ENCODE data around the gene CDH4.

CDH4 gene

DNA sequence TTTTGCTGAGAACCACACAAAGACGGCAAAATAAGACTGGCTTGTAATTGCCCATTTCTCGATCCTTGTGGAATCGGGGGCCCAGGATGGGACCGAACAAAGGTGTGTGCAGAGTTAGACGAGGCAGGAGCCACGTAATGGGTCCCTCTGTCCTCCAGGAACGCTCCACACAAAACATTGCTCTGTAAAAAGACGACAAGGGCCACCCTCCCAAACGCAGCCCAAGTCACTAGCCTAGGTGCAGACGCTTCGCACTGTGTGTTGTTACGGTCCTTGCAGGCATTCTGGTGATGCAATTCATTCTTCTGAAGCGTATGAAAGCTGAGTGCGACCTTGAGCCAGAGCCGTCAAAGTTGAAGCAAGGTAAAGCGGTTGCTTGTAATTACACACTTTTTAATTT lies 450.2 kb downstream of the CDH4 start:
- DNase-seq = no peak

DNA sequence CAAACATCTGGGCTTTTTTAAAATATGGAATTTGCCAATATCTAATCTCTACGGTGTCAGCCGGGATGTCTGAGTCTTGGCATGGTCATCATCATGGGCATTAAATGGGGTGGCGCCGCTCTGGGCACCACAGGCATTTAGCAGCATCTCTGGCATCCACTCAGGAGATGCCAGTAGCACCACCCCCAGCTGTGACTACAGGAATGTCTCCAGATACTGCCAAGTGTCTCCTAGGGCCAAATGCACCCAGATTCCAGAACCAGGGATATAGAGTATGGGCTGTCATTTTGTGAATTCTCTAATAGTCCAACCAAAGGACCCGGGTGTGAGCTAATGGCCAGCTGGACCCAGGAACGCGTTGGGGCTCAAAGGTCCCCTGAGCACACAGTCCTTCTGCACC lies 452.6 kb downstream of the CDH4 start:
- DNase-seq = no peak

DNA sequence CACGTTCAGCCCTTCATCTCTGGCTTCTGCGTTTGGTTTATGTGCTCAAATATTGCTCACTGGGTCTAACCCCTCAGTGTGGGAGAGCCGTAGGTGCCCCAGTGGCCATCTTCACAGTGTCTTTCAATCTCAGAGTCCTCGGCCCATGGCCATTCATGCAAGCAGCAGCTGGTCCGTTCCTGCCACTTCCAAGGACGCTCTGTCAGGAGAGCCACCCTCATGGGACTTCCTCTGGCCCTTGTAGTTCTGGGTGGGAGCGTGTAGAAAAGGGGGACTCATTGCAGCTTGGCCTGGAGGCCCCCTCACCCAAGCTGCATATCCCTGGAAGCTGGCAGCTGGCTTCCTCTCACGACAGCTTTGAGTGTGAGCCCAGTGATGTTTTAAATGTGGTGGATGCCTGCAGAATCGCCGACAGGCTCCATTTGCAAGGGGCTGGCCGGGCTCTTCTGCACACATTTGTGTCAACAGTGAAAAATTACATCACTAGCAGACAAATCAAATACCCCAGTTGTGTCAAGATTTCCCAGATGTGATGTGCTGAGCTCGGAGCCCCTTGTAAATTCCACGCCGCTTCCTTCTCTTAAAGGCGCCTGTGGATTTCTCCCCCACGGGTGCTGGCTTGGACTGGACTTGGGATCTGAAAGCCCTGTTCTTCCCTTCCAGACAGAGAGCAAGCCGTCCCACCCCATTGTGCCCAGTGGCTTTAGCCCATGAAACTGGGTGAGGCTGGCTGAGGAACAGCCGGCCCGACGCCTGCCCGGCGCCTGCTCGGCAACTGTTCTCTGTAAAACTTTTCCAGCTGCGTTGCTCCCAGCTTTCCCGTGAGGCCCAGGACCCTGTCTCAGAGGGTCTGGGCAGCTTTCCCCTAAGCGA lies 453.6 kb downstream of the CDH4 start:
- DNase-seq = no peak

DNA sequence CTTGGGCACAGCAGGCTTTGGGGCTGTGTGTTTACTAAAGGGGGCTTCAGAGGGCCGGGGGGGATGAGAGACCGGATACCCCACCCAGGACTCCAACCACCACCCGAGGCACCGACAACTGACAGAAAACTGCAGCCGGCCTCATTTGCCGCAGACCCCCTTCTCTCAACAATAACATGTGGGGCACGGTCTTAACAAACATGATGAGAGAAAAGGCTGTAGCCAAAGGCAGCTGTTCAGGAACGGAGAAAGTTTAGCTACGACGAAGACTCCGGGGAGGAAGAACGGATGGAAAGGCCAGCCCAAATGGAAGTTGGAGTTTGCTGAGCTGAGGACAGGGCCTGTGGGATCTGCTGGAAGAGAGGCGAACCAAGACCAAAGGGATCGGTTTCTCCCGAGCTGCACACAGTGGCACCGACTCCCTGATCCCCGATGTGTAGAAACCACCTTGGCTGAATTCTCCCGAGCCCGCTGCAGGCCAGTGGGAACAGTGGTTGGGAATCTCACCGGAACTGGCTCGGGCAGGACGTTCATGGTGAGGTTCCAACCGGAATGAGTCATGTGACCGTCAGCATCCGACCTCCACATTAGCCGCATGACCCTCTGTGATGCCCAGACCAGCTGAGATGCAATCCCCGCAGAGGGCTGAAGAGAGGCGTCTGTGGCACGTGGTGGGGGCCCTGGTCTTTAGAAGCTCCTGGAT lies 454.3 kb downstream of the CDH4 start:
- no peak for DNase-seq

DNA sequence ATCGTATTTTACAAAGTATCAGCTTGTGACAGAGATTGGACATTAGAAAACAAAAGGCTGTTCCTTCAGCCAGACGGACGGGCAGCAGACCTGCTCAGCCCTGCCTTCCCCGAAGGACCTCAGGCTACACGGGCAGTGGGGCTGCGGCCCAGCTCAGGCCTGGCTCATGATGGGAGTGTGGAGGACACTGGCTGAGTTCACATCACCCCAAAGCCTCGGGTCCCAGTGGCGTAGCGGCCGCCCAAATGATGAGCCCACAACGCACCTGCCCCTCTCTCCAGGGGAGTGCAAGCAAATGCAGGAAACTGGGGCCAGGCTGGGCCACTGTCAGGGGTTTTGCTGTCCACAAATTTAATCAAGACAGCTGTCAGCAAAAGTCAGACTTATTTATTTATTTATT lies 456.8 kb downstream of the CDH4 start:
- no peak for DNase-seq

DNA sequence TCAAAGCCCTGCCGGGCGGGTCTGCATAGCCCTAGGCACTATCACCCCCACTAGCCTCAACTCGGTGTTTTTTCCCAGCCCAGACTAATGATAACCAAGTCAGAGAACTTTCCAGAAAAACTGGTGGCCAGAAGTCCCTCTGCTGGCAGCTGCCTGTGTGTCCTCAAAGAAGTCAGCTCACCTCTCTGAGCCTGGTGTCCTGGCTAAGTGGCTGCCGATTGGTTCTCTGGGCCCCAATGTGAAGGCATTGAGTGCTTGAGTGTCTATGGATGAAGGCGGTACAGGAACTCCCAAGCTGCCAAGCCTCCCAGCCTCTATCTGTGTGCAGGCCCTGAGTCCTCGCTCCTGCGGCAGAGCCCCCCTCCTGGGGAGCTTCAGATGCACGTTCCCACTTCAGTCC lies 458.0 kb downstream of the CDH4 start:
- DNase-seq = no peak

DNA sequence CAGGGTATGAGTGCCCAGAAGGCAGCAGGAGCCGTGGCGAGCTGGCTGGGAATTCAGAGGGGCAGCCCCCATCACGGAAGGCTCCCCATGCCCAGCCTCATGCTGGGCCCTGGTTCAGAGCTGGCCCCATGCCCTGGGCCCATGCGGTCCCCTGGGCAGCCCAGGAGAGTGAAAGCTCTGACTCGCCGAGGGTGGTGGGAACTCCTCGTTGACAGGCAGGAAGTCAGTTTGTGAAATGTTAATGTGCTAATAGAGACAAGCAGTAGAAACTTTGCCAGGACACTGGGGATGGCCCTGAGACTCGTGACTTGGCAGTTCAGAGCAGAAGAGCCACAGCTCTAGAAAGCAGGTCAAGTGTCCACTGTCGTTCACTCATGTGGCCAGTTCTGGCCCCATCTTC lies 460.6 kb downstream of the CDH4 start:
- no peak for DNase-seq

DNA sequence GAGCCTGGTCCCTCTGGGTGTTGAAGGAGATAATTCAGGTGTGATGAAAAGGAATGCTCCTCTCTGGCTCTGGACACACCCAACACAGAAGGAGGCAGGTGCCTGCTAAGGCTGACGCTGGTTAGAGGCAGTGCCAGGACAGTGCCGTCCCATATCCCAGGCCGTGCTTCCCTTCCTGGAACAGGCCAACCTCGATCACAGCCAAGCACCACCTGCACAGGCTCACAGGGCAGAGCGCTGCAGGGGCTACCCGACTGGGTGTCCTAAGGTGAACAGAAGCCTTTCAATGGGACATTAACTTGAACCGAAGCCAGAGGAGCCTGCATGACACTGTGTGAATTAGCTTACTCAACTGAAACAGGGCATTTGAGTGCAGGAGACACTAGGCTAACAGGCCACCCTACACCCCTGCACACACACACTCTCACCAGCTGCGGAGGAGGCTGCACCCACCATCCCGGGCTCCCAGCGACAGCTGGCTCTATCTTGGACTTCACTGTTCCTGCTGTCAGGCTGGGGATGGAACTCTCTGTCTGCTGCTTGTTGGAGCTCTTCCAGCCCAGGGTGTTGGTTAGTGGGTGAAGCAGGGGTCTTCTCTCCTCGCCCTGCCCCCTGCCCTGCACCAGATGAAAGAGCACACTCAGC lies 466.4 kb downstream of the CDH4 start:
- DNase-seq = no peak

DNA sequence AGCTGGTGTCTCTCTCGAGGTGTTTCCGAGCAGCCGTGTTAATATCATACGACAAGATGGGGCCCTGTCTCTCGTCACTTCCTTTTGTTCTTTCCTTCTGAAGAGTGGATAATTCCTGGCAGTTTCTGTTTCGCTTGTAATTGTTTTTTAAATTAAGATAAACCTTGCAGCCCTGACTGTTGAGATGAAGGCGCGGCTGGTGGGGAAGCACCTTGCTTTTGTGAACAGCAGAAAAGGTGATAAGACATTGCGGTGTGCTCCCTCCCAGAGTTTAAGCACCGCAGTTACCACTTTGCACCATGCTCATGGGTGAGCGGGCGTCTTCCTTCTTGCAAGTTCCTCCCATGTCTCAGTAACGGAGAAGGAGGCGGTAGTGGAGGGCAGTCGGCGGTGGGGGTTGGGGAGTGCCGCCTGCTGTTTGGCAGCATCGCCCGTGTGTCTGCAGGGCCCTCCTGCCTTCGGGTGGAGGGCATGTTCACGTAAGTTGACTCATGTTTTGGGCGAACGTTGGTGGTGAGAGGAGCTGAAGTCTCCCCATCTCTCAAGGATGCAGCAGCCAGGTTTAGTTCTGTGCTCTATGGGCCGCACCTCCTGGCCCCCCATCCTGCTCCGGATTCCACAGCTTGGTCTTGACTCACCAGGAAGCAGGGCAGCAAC lies 467.8 kb downstream of the CDH4 start:
- peak; percentile 45 for DNase-seq

DNA sequence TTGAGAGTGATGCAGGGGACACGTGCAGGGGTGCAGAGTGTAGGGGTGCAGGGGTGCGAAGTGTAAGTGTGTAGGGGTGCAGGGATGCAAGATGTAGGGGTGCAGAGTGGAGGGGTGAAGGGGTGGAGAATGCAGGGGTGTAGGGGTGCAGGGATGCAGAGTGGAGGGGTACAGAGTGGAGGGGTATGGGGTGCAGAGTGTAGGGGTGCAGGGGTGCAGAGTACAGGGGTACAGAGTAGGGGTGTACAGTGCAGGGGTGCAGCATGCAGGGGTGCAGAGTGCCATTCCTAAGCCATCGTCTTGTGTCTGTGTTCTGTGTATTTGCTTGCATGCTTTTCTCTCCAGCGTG lies 468.3 kb downstream of the CDH4 start:
- no peak for DNase-seq

DNA sequence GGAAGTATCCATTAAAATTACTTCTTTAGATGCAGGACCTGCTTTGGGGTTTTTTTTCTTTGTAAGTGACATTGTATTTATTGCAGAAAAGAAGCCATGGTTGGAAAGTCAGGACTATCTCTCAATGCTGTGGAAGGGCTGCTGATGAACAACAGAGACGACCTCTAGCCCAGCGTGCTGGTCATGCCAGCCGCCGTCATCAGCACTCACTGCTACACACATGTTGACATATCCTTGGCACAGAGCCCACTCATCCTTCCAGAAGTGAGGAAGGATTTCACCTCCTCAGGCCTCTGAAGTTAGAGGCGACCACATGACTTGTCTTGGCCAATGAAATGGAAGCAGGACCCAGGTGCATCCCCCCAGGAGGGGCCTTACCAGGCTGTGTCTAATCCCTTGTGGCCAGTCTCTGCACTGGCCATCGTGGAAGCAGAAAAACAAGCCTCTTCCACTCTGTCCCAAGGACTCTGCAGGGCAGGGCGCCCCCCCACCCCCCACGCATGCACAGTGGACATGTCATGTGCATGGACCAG lies 470.2 kb downstream of the CDH4 start:
- no peak for DNase-seq

DNA sequence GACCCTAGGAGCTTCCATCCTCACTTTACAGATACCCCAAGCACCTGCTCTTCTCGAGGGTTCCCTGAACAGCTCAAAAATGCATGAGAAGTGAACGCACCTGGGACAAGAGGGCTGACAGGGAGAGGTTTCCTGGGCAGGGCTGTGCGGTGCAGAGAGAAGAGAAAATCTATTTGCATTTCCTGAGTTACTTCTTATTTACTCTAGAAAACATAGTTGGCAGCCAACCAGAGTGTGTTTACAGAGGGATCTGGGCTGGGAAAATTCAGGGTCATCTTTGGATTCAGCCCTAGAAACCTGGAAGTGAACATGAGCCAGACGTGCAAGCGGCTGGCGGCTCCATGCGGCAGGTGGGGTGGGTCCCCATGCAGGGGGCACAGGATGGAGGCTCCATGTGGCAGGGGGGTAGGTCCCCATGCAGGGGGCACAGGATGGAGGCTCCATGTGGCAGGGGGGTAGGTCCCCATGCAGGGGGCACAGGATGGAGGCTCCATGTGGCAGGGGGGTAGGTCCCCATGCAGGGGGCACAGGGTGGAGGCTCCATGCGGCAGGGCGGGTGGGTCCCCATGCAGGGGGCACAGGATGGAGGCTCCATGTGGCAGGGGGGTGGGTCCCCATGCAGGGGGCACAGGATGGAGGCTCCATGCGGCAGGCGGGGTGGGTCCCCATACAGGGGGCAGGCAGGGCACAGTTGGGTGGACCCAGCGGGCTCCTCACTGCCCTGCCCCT lies 471.6 kb downstream of the CDH4 start:
- no peak for DNase-seq

DNA sequence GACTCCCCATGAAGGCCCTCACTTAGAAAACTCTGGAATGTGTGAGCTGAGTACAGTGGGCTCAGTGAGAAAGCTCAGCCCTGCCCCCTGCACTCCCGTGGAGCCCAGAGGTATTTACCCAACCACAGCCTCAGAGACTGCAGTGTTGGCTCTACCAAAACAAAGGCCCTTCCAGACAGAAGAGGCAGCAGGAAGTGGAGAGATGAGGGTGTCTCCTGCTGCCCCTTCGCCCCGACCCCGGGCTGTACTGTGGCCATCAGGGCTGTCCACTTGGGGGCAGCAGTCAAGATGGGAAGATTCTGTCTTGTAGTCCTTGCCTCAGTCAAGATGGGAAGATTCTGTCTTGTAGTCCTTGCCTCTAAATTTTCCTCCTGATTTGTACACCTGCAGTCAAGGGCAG lies 472.3 kb downstream of the CDH4 start:
- DNase-seq = no peak

DNA sequence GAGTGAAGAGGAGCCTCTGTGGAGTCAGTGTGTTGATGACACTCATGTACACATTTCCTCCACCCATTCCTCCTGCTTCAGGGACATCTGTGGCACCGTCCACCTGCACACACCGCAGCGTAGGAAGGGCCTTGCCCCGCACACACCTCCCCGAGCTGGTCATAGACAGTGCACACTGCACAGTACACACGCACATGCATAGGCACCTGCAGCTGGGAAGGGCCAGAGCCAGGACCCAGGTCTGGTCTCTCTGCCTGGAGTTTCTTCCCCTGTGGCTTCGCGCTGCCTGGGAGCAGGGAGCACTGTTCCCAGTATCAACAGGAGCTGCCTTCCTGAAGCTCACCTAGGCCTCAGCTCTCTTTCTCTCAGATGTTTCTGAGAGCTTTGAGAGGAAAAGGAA lies 473.1 kb downstream of the CDH4 start:
- DNase-seq = no peak

DNA sequence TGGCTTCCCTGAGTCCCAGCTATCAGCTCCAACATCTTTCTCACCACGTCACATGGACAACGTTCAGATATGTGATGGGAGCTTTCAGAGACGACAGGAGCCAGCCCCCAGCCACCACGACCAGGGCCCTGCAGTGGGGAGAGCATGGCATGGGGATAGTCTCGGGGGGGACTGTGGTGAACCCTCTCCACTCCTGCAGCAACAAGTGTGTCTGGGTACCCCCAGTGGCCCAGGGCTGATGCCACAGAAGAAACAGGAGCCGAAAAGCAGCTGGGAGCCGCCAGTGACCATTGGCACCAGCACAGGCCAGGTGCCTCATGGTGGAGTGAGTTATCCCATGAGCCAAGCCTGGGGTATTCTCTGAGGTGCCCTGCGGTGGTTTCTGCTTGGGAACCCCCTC lies 473.9 kb downstream of the CDH4 start:
- no peak for DNase-seq

DNA sequence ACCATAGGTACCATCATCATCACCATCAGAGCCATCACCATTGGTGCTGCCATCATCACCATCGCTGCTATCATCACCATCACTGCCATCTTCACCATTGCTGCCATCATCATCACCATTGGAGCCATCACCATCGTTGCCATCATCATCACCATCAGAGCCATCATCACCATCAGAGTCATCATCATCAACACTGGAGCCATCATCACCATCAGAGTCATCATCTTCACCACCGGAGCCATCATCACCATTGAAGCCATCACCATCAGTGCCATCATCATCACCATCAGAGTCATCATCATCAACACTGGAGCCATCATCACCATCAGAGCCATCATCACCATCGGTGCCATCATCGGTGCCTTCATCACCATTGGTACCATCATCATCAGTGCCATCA lies 474.9 kb downstream of the CDH4 start:
- DNase-seq = no peak

DNA sequence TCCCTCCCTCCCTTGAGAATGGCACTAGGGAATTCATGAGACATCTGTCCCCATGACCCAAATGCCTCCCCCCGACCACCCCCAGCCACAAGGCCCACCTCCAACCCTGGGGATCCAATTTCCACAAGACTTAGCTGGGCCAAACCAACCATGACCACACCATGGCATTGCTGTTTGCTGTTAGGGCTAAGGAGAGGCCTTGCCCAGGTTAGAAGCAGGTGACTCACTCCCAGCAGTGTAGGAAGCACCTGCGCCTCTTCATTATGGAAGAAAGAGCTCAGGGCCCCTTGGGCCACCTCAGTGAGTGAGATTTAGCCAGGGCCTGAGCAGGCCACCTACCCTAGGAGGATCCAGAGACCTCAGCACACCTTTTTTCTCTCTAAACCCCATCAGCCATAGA lies 475.7 kb downstream of the CDH4 start:
- no peak for DNase-seq

DNA sequence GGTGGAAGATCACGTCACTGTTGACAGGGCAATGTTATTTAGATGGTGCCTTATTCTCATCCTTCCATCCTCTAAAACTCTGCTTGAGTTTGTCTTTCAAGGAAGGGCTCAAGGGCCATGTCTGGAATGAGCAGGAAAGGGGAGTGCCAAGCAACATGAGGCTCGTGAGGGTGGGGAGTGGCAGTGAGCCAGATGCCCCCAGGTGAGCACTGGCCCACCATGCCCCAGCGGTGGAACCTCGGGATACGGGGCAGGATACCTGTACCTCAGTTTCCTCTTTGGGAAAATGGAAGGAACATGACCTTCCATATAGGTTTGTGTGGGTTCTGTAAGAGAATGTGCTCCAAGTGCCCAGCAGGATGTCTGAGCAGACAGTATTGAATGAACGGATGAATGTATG lies 476.3 kb downstream of the CDH4 start:
- DNase-seq = no peak

DNA sequence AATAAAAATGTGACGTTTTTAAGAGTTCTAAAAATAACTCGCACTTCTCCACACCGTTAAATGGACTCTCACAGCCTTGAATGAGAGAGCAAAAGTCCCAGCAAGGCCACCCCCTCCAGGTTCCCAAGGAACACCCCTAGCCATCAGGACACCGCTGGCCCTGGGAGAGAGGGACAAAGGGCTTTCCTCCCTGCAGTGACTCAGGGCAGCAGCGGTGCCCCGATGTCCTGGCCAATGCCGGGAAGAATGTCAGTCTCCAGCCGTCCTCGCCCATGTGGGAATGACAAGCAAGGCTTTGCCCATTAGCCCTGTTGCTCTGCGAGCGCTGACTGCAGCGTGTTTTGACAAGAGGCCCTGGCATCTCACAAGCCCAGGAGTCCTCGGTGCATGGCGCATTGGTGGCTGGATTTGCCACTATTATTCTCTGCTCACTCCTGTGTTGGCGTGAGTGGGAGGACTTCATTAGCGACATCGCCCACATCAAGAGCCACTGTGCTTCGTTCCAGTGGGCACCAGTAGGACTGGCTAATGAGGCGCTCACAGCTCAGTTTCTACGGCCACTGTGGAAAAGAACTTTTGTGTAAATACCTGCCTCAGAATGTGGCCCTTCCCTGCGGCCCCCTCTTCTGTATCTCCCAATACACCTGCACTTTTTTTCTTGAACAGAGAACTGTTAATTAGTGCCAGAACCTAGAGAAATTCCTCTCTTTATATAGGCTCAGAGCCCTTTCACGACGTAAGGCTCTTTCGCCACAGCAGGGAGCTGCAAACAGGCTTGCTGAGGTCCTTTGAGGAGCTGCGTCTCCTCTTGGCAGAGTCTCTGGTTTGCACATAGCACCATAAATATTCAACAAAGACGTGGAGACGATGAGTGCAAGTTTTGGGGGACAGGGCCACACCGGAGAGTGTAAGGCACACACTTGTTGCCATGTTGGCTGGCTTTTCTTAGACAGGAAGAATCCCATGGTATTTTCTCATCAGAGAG lies 477.0 kb downstream of the CDH4 start:
- no peak for DNase-seq

DNA sequence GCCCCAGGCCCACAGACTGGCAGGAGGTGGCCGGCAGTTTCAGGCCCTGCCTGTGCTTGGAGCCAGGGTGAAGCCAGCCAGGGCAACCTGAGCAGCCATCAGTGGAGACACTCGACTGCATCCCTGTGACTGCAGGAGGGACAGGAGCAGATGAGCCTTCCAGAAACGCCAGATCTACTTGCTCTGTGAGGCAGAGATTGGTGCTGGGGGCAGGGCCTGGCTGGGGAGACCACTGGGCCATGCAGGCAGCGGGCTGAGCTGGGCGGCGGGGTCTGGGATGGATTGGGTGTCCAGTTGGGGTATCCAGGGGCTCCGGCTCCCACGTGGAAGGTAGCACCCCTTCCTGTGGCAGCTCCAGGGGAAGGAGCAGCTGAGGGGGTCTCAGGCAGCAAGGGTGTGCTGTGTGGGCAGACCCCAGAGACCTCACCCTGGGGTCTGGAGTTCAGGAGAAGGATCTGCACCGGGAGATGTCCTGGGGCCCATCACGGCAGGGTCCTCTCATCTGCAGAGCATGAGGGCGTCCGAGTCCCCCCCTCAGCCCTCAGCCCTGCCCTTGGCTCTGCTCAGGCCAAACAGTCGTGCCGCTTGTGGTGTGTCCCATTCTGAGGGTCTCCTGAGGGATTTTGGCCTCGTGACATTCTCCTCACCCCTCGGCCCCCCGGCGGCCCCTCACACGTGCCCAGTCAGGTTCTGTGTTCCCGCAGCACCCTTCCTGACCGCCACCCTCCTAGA lies 478.7 kb downstream of the CDH4 start:
- DNase-seq = no peak
